ENCODE measurements around the gene IMPACT. TPM values are rescaled to one million over a fixed set of nuclear protein-coding genes. Genes with fewer than 3 reads are reported as not detected.

Gene IMPACT
- total RNA-seq, 4 donors from 2014 or later, result 14.7 to 26.2 (median 15.4) TPM

DNA sequence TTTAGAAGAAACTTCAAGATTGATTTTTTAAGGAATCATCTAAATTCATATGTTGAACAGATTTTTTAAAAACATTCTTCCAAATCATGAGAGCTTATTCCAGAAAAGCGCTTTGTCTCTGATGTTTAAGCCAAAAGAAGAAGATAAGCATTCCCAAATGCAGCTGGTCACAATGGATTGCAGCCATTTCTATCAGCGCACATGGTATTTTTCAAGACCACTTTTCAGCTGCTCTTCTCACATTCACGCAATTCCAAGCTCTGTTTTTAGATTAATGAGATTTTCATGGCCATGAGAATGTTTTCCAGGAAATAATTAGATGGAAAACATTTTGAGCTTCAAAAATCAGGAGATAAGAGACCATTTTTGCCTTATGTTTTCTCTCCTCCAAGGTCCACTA, 37.5 kb upstream of the IMPACT start:
- no peaks in the 10 kb centered on the region for H3K4me1 ChIP-seq
- no peak overlapping the region for H3K4me3 ChIP-seq
- TF ChIP-seq POLR2AphosphoS5 (IDR thresholded peaks at IDR 0.05) (no peak), POLR2A (IDR thresholded peaks at IDR 0.05) (no peak), EP300 (IDR thresholded peaks at IDR 0.05) (no peak)
- TF ChIP-seq, protein P1, sequence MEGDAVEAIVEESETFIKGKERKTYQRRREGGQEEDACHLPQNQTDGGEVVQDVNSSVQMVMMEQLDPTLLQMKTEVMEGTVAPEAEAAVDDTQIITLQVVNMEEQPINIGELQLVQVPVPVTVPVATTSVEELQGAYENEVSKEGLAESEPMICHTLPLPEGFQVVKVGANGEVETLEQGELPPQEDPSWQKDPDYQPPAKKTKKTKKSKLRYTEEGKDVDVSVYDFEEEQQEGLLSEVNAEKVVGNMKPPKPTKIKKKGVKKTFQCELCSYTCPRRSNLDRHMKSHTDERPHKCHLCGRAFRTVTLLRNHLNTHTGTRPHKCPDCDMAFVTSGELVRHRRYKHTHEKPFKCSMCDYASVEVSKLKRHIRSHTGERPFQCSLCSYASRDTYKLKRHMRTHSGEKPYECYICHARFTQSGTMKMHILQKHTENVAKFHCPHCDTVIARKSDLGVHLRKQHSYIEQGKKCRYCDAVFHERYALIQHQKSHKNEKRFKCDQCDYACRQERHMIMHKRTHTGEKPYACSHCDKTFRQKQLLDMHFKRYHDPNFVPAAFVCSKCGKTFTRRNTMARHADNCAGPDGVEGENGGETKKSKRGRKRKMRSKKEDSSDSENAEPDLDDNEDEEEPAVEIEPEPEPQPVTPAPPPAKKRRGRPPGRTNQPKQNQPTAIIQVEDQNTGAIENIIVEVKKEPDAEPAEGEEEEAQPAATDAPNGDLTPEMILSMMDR (IDR thresholded peaks at IDR 0.05), result no peak
- H3K27ac ChIP-seq, result no peak overlapping the region
- no peak for DNase-seq (ENCODE audit: low spot score in 2 of 2)
- no peaks in the 10 kb centered on the region for H3K27me3 ChIP-seq
- 65% methylated on average over 3 of the region's 3 CpGs for WGBS
- H3K9me3 ChIP-seq, result no peaks in the 10 kb centered on the region
- H3K36me3 ChIP-seq, result no peaks in the 10 kb centered on the region

DNA sequence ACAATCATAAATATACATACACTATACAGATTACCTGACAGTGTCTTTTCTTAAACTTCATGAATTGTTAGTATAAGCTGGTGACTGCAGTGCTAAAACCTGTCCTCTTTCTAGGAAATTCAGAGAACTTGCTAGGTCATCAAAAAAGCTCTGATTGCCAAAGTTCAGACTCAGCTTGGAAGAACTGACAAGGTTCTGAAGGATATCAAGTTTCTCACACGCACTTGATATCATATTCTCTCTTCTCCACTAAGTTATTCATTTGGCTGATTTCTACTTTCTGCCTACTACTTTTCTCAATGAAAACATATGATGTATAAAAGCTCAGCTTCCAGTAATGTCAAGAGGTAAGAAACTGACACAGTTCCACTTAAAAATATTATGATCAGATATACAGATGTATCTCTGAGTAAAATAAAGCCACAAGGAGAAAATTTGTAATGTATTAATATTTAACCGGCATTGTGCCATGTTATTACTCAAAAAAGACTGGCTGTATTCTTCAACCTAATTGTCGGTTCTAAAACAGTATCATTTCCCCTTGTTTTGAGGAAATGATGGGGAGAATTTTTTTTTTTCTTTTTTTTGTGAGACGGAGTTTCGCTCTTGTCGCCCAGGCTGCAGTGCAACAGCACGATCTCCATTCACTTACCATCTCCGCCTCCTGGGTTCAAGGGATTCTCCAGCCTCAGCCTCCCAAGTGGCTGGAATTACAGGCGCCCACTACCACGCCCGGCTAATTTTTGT, 31.2 kb upstream of the IMPACT start:
- H3K4me1 ChIP-seq, result peaks cover 36% of the 10 kb centered on the region
- H3K27me3 ChIP-seq, result no peaks in the 10 kb centered on the region
- no peak for DNase-seq (ENCODE audit: low spot score in 2 of 2)
- no peak for TF ChIP-seq EP300 (IDR thresholded peaks at IDR 0.05)
- TF ChIP-seq POLR2A (IDR thresholded peaks at IDR 0.05), result no peak
- TF ChIP-seq POLR2AphosphoS5 (IDR thresholded peaks at IDR 0.05), result no peak
- TF ChIP-seq, protein P1 (IDR thresholded peaks at IDR 0.05), result no peak
- no peak overlapping the region for H3K27ac ChIP-seq
- H3K36me3 ChIP-seq, result no peaks in the 10 kb centered on the region
- 57% methylated on average over 11 of the region's 11 CpGs for WGBS
- H3K4me3 ChIP-seq, result no peak overlapping the region
- no peaks in the 10 kb centered on the region for H3K9me3 ChIP-seq

DNA sequence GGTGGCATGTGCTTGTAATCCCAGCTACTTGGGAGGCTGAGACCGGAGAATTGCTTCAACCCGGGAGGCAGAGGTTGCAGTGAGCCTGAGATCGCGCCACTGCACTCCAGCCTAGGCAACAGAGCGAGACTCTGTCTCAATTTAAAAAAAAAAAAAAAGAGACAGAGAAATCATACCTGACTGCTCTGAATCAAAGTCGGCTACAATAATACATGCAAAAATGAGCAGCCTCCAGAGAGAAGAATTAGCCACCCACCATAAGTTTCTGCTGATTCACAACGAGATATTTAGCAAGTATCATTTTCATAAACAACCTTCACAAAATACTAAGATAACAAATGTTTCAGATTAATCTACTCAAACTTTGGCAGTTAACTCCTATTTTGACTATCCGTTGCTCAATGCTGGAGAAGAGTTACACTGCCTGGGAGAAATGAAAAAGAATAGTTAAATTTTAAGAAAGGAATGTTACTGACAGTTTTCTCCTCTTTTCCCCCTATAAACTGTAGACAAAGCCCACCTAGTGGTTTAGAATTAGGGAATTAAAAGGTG, 30.3 kb upstream of the IMPACT start:
- Histone ChIP-seq H3K27ac (peak overlapping the region; percentile 92), H3K4me1 (peaks cover 36% of the 10 kb centered on the region), H3K27me3 (no peaks in the 10 kb centered on the region), H3K9me3 (no peaks in the 10 kb centered on the region), H3K36me3 (no peaks in the 10 kb centered on the region), H3K4me3 (peak overlapping the region; percentile 72)
- TF ChIP-seq POLR2A (IDR thresholded peaks at IDR 0.05), result no peak
- TF ChIP-seq POLR2AphosphoS5 (IDR thresholded peaks at IDR 0.05), result no peak
- no peak for TF ChIP-seq EP300 (IDR thresholded peaks at IDR 0.05)
- TF ChIP-seq, protein P1 (IDR thresholded peaks at IDR 0.05), result no peak
- DNase-seq (ENCODE audit: low spot score in 2 of 2), result no peak
- WGBS, result 69% methylated on average over 8 of the region's 8 CpGs

DNA sequence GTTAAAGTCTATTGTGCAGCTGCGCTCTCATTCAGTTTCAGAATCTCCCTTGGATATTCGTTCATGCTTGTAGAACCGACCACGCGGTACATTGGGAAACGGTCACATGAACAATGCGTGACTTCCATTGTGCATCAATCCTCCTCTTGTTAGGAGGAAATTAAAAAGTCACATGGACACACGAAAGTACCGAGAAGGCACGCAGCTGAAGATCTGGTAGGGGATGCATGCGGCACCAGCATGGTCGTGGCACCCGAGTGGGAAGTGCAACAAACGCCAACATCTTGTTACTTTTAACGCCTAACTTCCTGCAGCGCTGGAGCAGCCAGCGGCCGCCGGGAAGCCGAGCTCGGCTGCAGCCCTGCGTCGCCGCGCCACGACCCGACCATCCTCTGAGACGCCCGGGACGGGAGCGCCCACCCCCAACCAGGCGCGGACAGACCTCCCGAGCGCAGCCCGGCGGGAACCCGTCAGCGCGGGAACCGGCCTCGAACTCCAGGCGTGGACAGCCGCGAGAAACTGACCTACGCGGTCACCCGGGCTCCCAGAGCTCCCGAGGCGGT, 29.3 kb upstream of the IMPACT start:
- 1% methylated on average over 15 of the region's 50 CpGs for WGBS

More for the DNA sequence above, 29.3 kb upstream of the IMPACT start:
- Histone ChIP-seq H3K9me3 (no peaks in the 10 kb centered on the region), H3K4me1 (peaks cover 36% of the 10 kb centered on the region), H3K4me3 (peak overlapping the region; percentile 72), H3K36me3 (no peaks in the 10 kb centered on the region), H3K27me3 (no peaks in the 10 kb centered on the region), H3K27ac (peak overlapping the region; percentile 92)
- peak; percentile 80 to 91 for DNase-seq (ENCODE audit: low spot score in 2 of 2)
- TF ChIP-seq POLR2AphosphoS5 (IDR thresholded peaks at IDR 0.05), result peak; percentile 10 to 66 (median 36)
- no peak for TF ChIP-seq POLR2A (IDR thresholded peaks at IDR 0.05)
- peak; percentile 1 for TF ChIP-seq EP300 (IDR thresholded peaks at IDR 0.05)
- TF ChIP-seq, protein P1 (IDR thresholded peaks at IDR 0.05), result no peak

All from suprapubic skin (tissue), 4 donors.